Activated CD4-positive, alpha-beta T cell treated with anti-CD3 and anti-CD28 coated beads for 36 hours (primary cell): Measurements from ENCODE around the gene ARHGAP35. TPM values are rescaled to one million over a fixed set of nuclear protein-coding genes. Genes with fewer than 3 reads are reported as not detected.

Experiments used
- ATAC-seq: fragments of 200-7000 bp; cut with Tn5 transposase; one replicate; pipeline ENCODE4 v1.10.0; 2021; ENCODE audit warnings: mild to moderate bottlenecking, moderate library complexity
- CTCF ChIA-PET: fragments of 350-600 bp; sonication (Branson Sonifier 250); formaldehyde crosslinking; loops from one replicate; lab custom pipeline; 2021; ENCODE audit warnings: antibody characterized with exemption; lab: Charles Lee
- POLR2A ChIA-PET: fragments of 350-600 bp; sonication (Branson Sonifier 250); formaldehyde crosslinking; loops from one replicate; lab custom pipeline; 2021; ENCODE audit warnings: antibody characterized with exemption, inconsistent platforms; lab: Charles Lee
- DNase-seq: peaks from one replicate; pipeline ENCODE4 v3.0.0-alpha.2; 2020
- H3K27ac Mint-ChIP-seq: one replicate; pipeline ENCODE4 v1.8.0; 2021; ENCODE audit warnings: mixed read lengths
- H3K27me3 Mint-ChIP-seq: one replicate; pipeline ENCODE4 v1.8.0; 2021; ENCODE audit warnings: mixed read lengths
- H3K36me3 Mint-ChIP-seq: one replicate; pipeline ENCODE4 v1.8.0; 2021; ENCODE audit warnings: low read depth, mixed read lengths
- H3K4me1 Mint-ChIP-seq: one replicate; pipeline ENCODE4 v1.8.0; 2021; ENCODE audit warnings: mixed read lengths
- H3K4me3 Mint-ChIP-seq: one replicate; pipeline ENCODE4 v1.8.0; 2021; ENCODE audit warnings: mild to moderate bottlenecking, moderate library complexity, mixed read lengths
- H3K9me3 Mint-ChIP-seq: one replicate; pipeline ENCODE4 v1.8.0; 2021; ENCODE audit warnings: low read depth, mixed read lengths
- intact Hi-C, 2 experiments: fragments of 100-400 bp; cut with DNase I in 1 of 2; cut with micrococcal nuclease in 1 of 2; formaldehyde crosslinking; loops; one replicate each; pipeline versions ENCODE4 v1.14.2 to v1.15.1; 2022 to 2024; cut with DNase I, micrococcal nuclease
- total RNA-seq, 2 experiments: library from RNA; stranded (reverse); gene quantifications; one replicate each; pipeline ENCODE4 v1.2.3, GENCODE V29; 2021

ARHGAP35 gene
- total RNA-seq, 2 experiments from 2014 or later, result 16.5 to 17.2 TPM

GRCh38 chr19:46824890-46825730 lies 35.7 kb upstream of the ARHGAP35 start:
- ATAC-seq (no peak), DNase-seq (no peak)
- CTCF ChIA-PET, result interaction anchor here (0.7 to 1.3 kb wide), 2 partner anchors 58 to 151 kb away, joined by 3 to 5 read pairs; no protein-coding TSS in a partner anchor
- H3K9me3 Mint-ChIP-seq, result no peaks in the 10 kb centered on the region
- H3K36me3 Mint-ChIP-seq, result no peaks in the 10 kb centered on the region
- intact Hi-C loops, result no loop called here
- H3K4me3 Mint-ChIP-seq, result no peak overlapping the region
- POLR2A ChIA-PET, result interaction anchor here (0.5 to 1.1 kb wide), 2 partner anchors 36 to 67 kb away, joined by 3 to 4 read pairs; partner anchors contain the start of gene SLC1A5
- no peak overlapping the region for H3K27ac Mint-ChIP-seq
- H3K4me1 Mint-ChIP-seq, result peaks cover 34% of the 10 kb centered on the region
- no peaks in the 10 kb centered on the region for H3K27me3 Mint-ChIP-seq

- Mint-ChIP-seq H3K27ac (no peak overlapping the region), H3K9me3 (no peaks in the 10 kb centered on the region), H3K4me3 (no peak overlapping the region), H3K4me1 (peaks cover 28% of the 10 kb centered on the region), H3K36me3 (no peaks in the 10 kb centered on the region), H3K27me3 (no peaks in the 10 kb centered on the region)
- POLR2A ChIA-PET, result interaction anchor here (1.1 kb wide), 1 partner anchor 37 kb away, joined by 4 read pairs; the partner anchor contains the start of gene SLC1A5
- no peak for ATAC-seq
- intact Hi-C loops, result no loop called here
- CTCF ChIA-PET, result interaction anchor here (0.7 kb wide), 1 partner anchor 151 kb away, joined by 3 read pairs; no protein-coding TSS in a partner anchor
- no peak for DNase-seq
These were observed 35.1 kb upstream of the ARHGAP35 start for GRCh38 chr19:46825731-46826055.

DNA sequence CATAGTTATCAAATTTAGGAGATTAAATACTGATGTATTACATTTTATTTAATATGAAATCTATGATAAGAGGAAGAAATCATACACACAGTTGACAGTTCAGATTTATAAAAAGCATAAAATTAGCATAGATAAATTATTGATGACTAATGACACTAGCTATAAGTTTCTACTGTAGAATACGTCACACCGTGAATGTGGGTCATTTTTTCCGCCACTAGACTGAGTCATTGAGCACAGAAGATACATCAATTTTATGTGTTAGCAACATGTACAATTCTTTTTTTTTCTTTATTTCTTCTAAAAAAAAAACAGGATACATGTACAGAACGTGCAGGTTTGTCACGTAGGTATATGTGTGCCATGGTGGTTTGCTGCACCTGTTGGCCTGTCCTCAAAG lies 32.3 kb upstream of the ARHGAP35 start:
- DNase-seq (peak; percentile 83), ATAC-seq (peak; percentile 82)
- intact Hi-C loops, result loop anchor here in 1 of 2 experiments (1.0 kb wide), 1 partner anchor 19 kb away; no protein-coding TSS in a partner anchor
- Mint-ChIP-seq H3K27me3 (no peaks in the 10 kb centered on the region), H3K4me1 (peaks cover 15% of the 10 kb centered on the region), H3K27ac (no peak overlapping the region), H3K9me3 (no peaks in the 10 kb centered on the region), H3K4me3 (no peak overlapping the region), H3K36me3 (no peaks in the 10 kb centered on the region)
- POLR2A ChIA-PET, result interaction anchor here (0.6 to 0.7 kb wide), 4 partner anchors 40 to 233 kb away, joined by 3 to 4 read pairs (median 3); partner anchors contain the start of gene SLC1A5
- CTCF ChIA-PET, result interaction anchor here (0.6 to 4.1 kb wide), 4 partner anchors 12 to 465 kb away, joined by 3 to 25 read pairs (median 6); no protein-coding TSS in a partner anchor

GRCh38 chr19:46830864-46831263 lies 29.9 kb upstream of the ARHGAP35 start:
- H3K9me3 Mint-ChIP-seq, result no peaks in the 10 kb centered on the region
- H3K27ac Mint-ChIP-seq, result no peak overlapping the region
- POLR2A ChIA-PET, result interaction anchor here (0.6 kb wide), 1 partner anchor 356 kb away, joined by 3 read pairs; no protein-coding TSS in a partner anchor
- DNase-seq (no peak), ATAC-seq (no peak)
- H3K4me1 Mint-ChIP-seq, result peaks cover 13% of the 10 kb centered on the region
- CTCF ChIA-PET, result interaction anchor here (0.6 to 4.1 kb wide), 5 partner anchors 10 to 183 kb away, joined by 3 to 25 read pairs (median 4); no protein-coding TSS in a partner anchor
- no peaks in the 10 kb centered on the region for H3K36me3 Mint-ChIP-seq
- intact Hi-C loops, result no loop called here
- H3K27me3 Mint-ChIP-seq, result no peaks in the 10 kb centered on the region
- H3K4me3 Mint-ChIP-seq, result no peak overlapping the region

- Mint-ChIP-seq H3K27me3 (no peaks in the 10 kb centered on the region), H3K4me3 (no peak overlapping the region), H3K36me3 (peaks cover 6% of the 10 kb centered on the region), H3K27ac (no peak overlapping the region), H3K9me3 (no peaks in the 10 kb centered on the region), H3K4me1 (peaks cover 5% of the 10 kb centered on the region)
- ChIA-PET CTCF (interaction anchor here (0.6 to 1.2 kb wide), 7 partner anchors 49 to 170 kb away, joined by 3 to 4 read pairs (median 4); no protein-coding TSS in a partner anchor), POLR2A (no interaction called here)
- ATAC-seq, result no peak
- DNase-seq, result no peak
- intact Hi-C loops, result no loop called here
These were observed 26.7 kb upstream of the ARHGAP35 start for GRCh38 chr19:46834121-46834520.

DNA sequence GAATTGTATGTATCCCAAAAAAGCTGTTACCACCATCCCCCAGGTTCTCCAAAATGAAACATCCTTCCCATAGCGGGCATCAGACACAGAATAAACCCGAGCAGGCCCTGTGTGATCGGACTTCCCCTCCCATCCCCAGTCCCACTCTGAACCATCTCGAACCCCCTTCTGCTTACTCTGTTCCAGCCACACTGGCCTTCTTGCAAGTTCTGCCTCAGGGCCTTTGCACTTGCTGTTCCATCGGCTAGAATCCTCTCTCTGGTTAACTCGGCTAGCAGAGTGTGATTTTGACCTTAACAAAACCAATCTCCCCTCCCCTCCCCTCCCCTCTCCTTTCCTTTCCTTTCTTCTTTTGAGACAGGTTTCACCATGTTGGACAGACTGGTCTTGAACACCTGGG lies 25.8 kb upstream of the ARHGAP35 start:
- Mint-ChIP-seq H3K36me3 (peaks cover 6% of the 10 kb centered on the region), H3K27me3 (no peaks in the 10 kb centered on the region), H3K4me3 (no peak overlapping the region), H3K4me1 (peaks cover under 1% of the 10 kb centered on the region), H3K27ac (no peak overlapping the region), H3K9me3 (no peaks in the 10 kb centered on the region)
- intact Hi-C loops, result no loop called here
- ChIA-PET POLR2A (no interaction called here), CTCF (no interaction called here)
- ATAC-seq, result no peak
- DNase-seq, result no peak

DNA sequence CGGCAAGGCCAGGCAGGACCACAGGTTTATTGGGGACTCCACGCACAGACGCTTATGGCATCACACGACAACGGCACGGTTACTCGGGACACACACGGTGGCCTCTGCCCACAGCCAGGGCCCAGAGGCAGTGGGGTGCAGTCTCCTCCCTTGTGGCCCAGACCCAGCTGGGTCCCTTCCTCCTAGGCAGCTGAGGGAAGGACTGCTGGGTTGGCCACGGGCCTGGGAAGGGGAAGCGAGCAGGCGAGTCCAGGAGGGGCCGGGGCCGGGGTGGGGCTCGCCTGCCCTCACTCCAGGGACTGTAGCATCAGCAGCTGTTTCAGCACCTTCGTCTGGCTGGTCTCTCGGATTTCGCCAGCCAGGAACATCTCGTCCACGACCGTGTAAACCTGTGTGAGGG lies 22.6 kb upstream of the ARHGAP35 start:
- no peak for ATAC-seq
- no peak overlapping the region for H3K27ac Mint-ChIP-seq
- no peak overlapping the region for H3K4me3 Mint-ChIP-seq

GRCh38 chr19:46839752-46840497 lies 20.9 kb upstream of the ARHGAP35 start:
- Mint-ChIP-seq H3K27ac (no peak overlapping the region), H3K4me1 (peaks cover 4% of the 10 kb centered on the region), H3K9me3 (no peaks in the 10 kb centered on the region), H3K4me3 (no peak overlapping the region), H3K36me3 (peaks cover 16% of the 10 kb centered on the region), H3K27me3 (no peaks in the 10 kb centered on the region)
- intact Hi-C loops, result loop anchor here (1.0 kb wide), 2 partner anchors 83 to 90 kb away; no protein-coding TSS in a partner anchor
- no peak for DNase-seq
- CTCF ChIA-PET, result interaction anchor here (0.7 to 3.3 kb wide), 35 partner anchors 10 to 403 kb away, joined by 3 to 43 read pairs (median 4); partner anchors contain the start of genes AP2S1 and SLC1A5
- POLR2A ChIA-PET, result interaction anchor here (0.6 to 1.0 kb wide), 6 partner anchors 10 to 317 kb away, joined by 3 to 5 read pairs (median 4); partner anchors contain the start of genes AP2S1 and SLC1A5
- no peak for ATAC-seq

More for the DNA sequence above, 22.6 kb upstream of the ARHGAP35 start:
- H3K9me3 Mint-ChIP-seq, result no peaks in the 10 kb centered on the region
- no peak for DNase-seq
- intact Hi-C loops, result no loop called here
- peaks cover 14% of the 10 kb centered on the region for H3K36me3 Mint-ChIP-seq
- no peaks in the 10 kb centered on the region for H3K27me3 Mint-ChIP-seq
- ChIA-PET CTCF (interaction anchor here (3.0 to 3.3 kb wide), 2 partner anchors 80 to 85 kb away, joined by 21 to 41 read pairs; no protein-coding TSS in a partner anchor), POLR2A (no interaction called here)
- H3K4me1 Mint-ChIP-seq, result peaks cover 4% of the 10 kb centered on the region

DNA sequence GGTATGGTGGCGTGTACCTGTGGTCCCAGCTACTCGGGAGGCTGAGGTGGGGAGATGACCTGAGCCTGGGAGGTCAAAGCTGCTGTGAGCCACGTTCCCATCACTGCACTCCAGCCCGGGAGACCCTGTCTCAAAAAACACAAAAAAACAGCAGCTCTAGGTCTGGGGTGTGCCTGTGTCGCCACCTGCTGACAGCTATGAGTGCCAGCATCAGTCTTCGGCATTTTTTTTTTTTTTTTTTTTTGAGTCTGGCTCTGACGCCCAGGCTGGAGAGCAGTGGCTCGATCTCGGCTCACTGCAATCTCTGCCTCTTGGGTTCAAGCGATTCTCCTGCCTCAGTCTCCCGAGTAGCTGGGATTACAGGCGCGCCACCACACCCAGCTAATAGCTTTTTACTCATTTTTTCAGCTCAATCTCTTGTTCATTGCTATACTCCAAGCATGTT lies 20.3 kb upstream of the ARHGAP35 start:
- DNase-seq (peak; percentile 72), ATAC-seq (peak; percentile 94)
- intact Hi-C loops, result loop anchor here (1.0 kb wide), 2 partner anchors 83 to 90 kb away; no protein-coding TSS in a partner anchor
- no peak overlapping the region for H3K4me3 Mint-ChIP-seq
- ChIA-PET POLR2A (interaction anchor here (0.6 to 1.0 kb wide), 6 partner anchors 10 to 317 kb away, joined by 3 to 5 read pairs (median 4); partner anchors contain the start of genes AP2S1 and SLC1A5), CTCF (interaction anchor here (0.6 to 3.3 kb wide), 39 partner anchors 10 to 1839 kb away, joined by 3 to 43 read pairs (median 4); partner anchors contain the start of genes AP2S1 and SLC1A5)
- no peak overlapping the region for H3K27ac Mint-ChIP-seq
- peaks cover 16% of the 10 kb centered on the region for H3K36me3 Mint-ChIP-seq
- no peaks in the 10 kb centered on the region for H3K27me3 Mint-ChIP-seq
- H3K9me3 Mint-ChIP-seq, result no peaks in the 10 kb centered on the region
- H3K4me1 Mint-ChIP-seq, result peaks cover 4% of the 10 kb centered on the region

DNA sequence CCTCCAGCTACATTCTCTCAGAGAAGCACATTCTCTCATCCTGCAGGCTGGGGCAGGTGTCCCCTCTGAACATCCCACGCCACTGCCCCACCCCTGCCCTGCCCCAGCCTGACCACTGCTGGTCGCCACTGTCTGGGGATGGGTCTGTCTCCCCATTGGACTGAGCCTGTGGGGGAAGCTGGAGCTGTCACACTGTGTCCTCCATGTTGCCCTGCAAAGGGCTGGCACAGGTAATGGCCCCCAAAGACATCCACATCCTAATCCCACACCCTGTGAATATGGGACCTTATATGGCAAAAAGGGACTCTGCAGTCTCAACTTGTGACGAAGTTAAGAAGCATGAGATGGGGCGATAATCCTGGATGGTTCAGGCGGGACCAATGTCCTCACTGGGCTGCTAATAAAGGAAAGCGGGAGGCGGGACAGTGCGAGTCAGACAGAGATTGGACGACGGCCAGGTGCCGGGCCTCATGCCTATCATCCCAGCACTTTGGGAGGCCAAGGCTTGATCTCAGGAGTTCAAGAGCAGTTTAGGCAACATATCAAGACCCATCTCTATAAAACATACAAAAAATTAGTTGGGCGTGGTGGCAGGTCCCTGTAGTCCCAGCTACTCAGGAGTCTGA lies 19.2 kb upstream of the ARHGAP35 start:
- DNase-seq, result no peak
- no peak overlapping the region for H3K4me3 Mint-ChIP-seq
- intact Hi-C loops, result no loop called here
- POLR2A ChIA-PET, result interaction anchor here (0.5 kb wide), 1 partner anchor 61 kb away, joined by 3 read pairs; no protein-coding TSS in a partner anchor
- no peaks in the 10 kb centered on the region for H3K27me3 Mint-ChIP-seq
- ATAC-seq, result no peak
- H3K27ac Mint-ChIP-seq, result no peak overlapping the region
- no peaks in the 10 kb centered on the region for H3K9me3 Mint-ChIP-seq
- CTCF ChIA-PET, result interaction anchor here (0.6 to 3.0 kb wide), 17 partner anchors 9 to 319 kb away, joined by 3 to 43 read pairs (median 6); partner anchors contain the start of gene AP2S1
- H3K4me1 Mint-ChIP-seq, result peaks cover 4% of the 10 kb centered on the region
- H3K36me3 Mint-ChIP-seq, result peaks cover 16% of the 10 kb centered on the region
